Sigmoid colon (tissue), 3 donors: Measurements from ENCODE around the gene ELF5.

Experiments used
- CTCF ChIP-seq, 4 experiments: fragments of 450-650 bp in 3 of 4; fragments of 200-600 bp in 1 of 4; IDR thresholded peaks; one replicate each; pipeline ENCODE4 v1.5.1; 2016 to 2019; ENCODE audit warnings: antibody characterized with exemption in 4 of 4, mild to moderate bottlenecking in 3 of 4, moderate library complexity in 2 of 4
- POLR2A ChIP-seq, 2 donors: fragments of 450-650 bp; IDR thresholded peaks; one replicate each; pipeline ENCODE4 v1.6.1; 2016; ENCODE audit warnings: antibody characterized with exemption in 2 of 2, mild to moderate bottlenecking in 2 of 2, moderate library complexity in 2 of 2

DNA sequence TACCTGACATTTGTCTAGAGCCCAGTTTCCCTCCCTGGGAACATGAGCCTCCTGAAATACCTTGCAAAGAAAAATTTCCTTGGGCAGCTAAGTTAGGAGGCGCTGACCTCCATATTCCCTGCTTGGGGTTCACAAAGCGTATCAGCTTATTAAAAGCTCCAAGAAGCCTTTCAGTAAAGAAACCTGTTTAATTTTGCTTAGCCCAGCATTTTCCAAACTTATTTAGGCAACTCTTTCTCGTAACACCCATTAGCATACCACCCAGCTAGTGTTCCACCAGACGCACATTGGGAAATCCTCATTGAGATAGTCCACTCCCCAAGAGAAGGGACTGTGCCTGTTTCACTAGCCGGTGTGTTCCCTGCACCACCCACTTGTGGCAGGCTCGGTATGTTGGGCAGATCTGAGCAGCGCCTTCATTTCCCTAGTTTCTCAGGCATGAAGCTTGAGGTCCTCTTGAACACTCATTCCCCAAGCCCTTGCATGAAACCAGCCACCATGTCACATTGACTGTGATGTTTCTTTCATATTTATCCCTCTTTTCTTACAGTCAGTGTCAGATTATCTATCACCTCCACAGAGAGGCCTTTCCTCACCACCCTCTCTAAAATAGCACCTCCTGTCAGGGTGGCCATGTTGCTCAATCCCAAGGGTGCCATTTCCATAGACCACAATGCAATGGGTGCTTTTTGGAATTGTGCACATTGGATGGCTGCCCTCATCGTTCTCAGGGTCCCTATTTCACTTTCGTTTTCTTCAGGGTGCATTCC is 12.5 kb upstream of the ELF5 start:
- TF ChIP-seq CTCF (IDR thresholded peaks at IDR 0.05): no peak
- TF ChIP-seq POLR2A (IDR thresholded peaks at IDR 0.05): no peak
